ENCODE results near the gene EDA.

EDA gene

GRCh38 chrX:70032792-70033191, 416.9 kb downstream of the EDA start:
- no peak for DNase-seq (ENCODE audit: low spot score)
- Histone ChIP-seq H4K8ac (ENCODE audit: low read depth, low read length) (no peak overlapping the region), H3K27me3 (ENCODE audit: control insufficient read depth in 3 of 3, insufficient read depth in 3 of 3, low read depth in 1 of 3, low read length in 3 of 3) (peaks cover 0 to 3% (median 0%) of the 10 kb centered on the region in 3 experiments), H3K4me3 (ENCODE audit: low read length in 2 of 2) (no peak overlapping the region), H3K27ac (replicated peaks; ENCODE audit: low read length) (no peak overlapping the region), H2AFZ (ENCODE audit: low read length) (no peak overlapping the region), H3K4me1 (ENCODE audit: control insufficient read depth in 2 of 2, insufficient read depth in 1 of 2, low read depth in 1 of 2, low read length in 2 of 2) (peaks cover 0 to 1% of the 10 kb centered on the region in 2 donors), H3K4me2 (ENCODE audit: insufficient read depth, low read length, poor library complexity, severe bottlenecking) (no peak overlapping the region), H4K91ac (ENCODE audit: low read depth, low read length, poor library complexity) (no peak overlapping the region), H3K14ac (ENCODE audit: low read length) (no peak overlapping the region), H2BK15ac (ENCODE audit: low read length) (no peak overlapping the region), H3K9me3 (replicated peaks in 1 of 2; ENCODE audit: control insufficient read depth in 2 of 2, insufficient read depth in 1 of 2, low read depth in 1 of 2, low read length in 2 of 2) (no peaks in the 10 kb centered on the region), H2BK12ac (ENCODE audit: low read length) (no peak overlapping the region), H2BK5ac (ENCODE audit: low read length) (no peak overlapping the region), H2AK5ac (ENCODE audit: low read depth, low read length) (no peak overlapping the region), H3K79me1 (ENCODE audit: low read depth, low read length) (no peaks in the 10 kb centered on the region), H3K4ac (ENCODE audit: low read length) (no peak overlapping the region), H3K18ac (ENCODE audit: low read length) (no peak overlapping the region), H3K23ac (ENCODE audit: low read depth, low read length, poor library complexity) (no peak overlapping the region), H3K36me3 (replicated peaks in 1 of 2; ENCODE audit: control insufficient read depth in 2 of 2, insufficient read depth in 2 of 2, low read length in 2 of 2) (no peaks in the 10 kb centered on the region), H3K9ac (ENCODE audit: low read depth, low read length, poor library complexity) (no peak overlapping the region), H2BK120ac (ENCODE audit: low read depth, low read length) (no peak overlapping the region)
- WGBS, 2 donors (ENCODE audit: extremely low coverage in 2 of 2, insufficient read length in 2 of 2, insufficient replicate concordance in 1 of 2) = no CpG with 5 or more reads among the region's 2 CpGs

GRCh38 chrX:70033348-70034051, 417.6 kb downstream of the EDA start:
- Histone ChIP-seq H3K36me3 (replicated peaks in 1 of 2; ENCODE audit: control insufficient read depth in 2 of 2, insufficient read depth in 2 of 2, low read length in 2 of 2) (no peaks in the 10 kb centered on the region), H3K23ac (ENCODE audit: low read depth, low read length, poor library complexity) (no peak overlapping the region), H2AK5ac (ENCODE audit: low read depth, low read length) (no peak overlapping the region), H3K27me3 (ENCODE audit: control insufficient read depth in 3 of 3, insufficient read depth in 3 of 3, low read depth in 1 of 3, low read length in 3 of 3) (peaks cover 0 to 3% (median 0%) of the 10 kb centered on the region in 3 experiments), H3K4me2 (ENCODE audit: insufficient read depth, low read length, poor library complexity, severe bottlenecking) (no peak overlapping the region), H3K4me1 (ENCODE audit: control insufficient read depth in 2 of 2, insufficient read depth in 1 of 2, low read depth in 1 of 2, low read length in 2 of 2) (peaks cover 0 to 1% of the 10 kb centered on the region in 2 donors), H2BK15ac (ENCODE audit: low read length) (no peak overlapping the region), H3K9me3 (replicated peaks in 1 of 2; ENCODE audit: control insufficient read depth in 2 of 2, insufficient read depth in 1 of 2, low read depth in 1 of 2, low read length in 2 of 2) (no peaks in the 10 kb centered on the region), H3K18ac (ENCODE audit: low read length) (no peak overlapping the region), H4K8ac (ENCODE audit: low read depth, low read length) (no peak overlapping the region), H3K27ac (replicated peaks; ENCODE audit: low read length) (no peak overlapping the region), H2AFZ (ENCODE audit: low read length) (no peak overlapping the region), H3K14ac (ENCODE audit: low read length) (no peak overlapping the region), H2BK120ac (ENCODE audit: low read depth, low read length) (no peak overlapping the region), H3K79me1 (ENCODE audit: low read depth, low read length) (no peaks in the 10 kb centered on the region), H3K4me3 (ENCODE audit: low read length in 2 of 2) (no peak overlapping the region), H3K4ac (ENCODE audit: low read length) (no peak overlapping the region), H2BK12ac (ENCODE audit: low read length) (no peak overlapping the region), H4K91ac (ENCODE audit: low read depth, low read length, poor library complexity) (no peak overlapping the region), H2BK5ac (ENCODE audit: low read length) (no peak overlapping the region), H3K9ac (ENCODE audit: low read depth, low read length, poor library complexity) (no peak overlapping the region)
- no peak for DNase-seq (ENCODE audit: low spot score)
- no CpG with 5 or more reads among the region's 10 CpGs for WGBS, 2 donors (ENCODE audit: extremely low coverage in 2 of 2, insufficient read length in 2 of 2, insufficient replicate concordance in 1 of 2)

GRCh38 chrX:70034646-70035045, 418.7 kb downstream of the EDA start:
- Histone ChIP-seq H2BK120ac (ENCODE audit: low read depth, low read length) (no peak overlapping the region), H3K18ac (ENCODE audit: low read length) (no peak overlapping the region), H3K27me3 (ENCODE audit: control insufficient read depth in 3 of 3, insufficient read depth in 3 of 3, low read depth in 1 of 3, low read length in 3 of 3) (peaks cover 0 to 3% (median 0%) of the 10 kb centered on the region in 3 experiments), H3K4me3 (ENCODE audit: low read length in 2 of 2) (no peak overlapping the region), H3K23ac (ENCODE audit: low read depth, low read length, poor library complexity) (no peak overlapping the region), H3K9ac (ENCODE audit: low read depth, low read length, poor library complexity) (no peak overlapping the region), H3K36me3 (replicated peaks in 1 of 2; ENCODE audit: control insufficient read depth in 2 of 2, insufficient read depth in 2 of 2, low read length in 2 of 2) (no peaks in the 10 kb centered on the region), H2BK5ac (ENCODE audit: low read length) (no peak overlapping the region), H3K27ac (replicated peaks; ENCODE audit: low read length) (no peak overlapping the region), H3K4ac (ENCODE audit: low read length) (no peak overlapping the region), H4K8ac (ENCODE audit: low read depth, low read length) (no peak overlapping the region), H3K14ac (ENCODE audit: low read length) (no peak overlapping the region), H3K79me1 (ENCODE audit: low read depth, low read length) (no peaks in the 10 kb centered on the region), H3K4me2 (ENCODE audit: insufficient read depth, low read length, poor library complexity, severe bottlenecking) (no peak overlapping the region), H3K9me3 (replicated peaks in 1 of 2; ENCODE audit: control insufficient read depth in 2 of 2, insufficient read depth in 1 of 2, low read depth in 1 of 2, low read length in 2 of 2) (no peaks in the 10 kb centered on the region), H2AFZ (ENCODE audit: low read length) (no peak overlapping the region), H2AK5ac (ENCODE audit: low read depth, low read length) (no peak overlapping the region), H4K91ac (ENCODE audit: low read depth, low read length, poor library complexity) (no peak overlapping the region), H3K4me1 (ENCODE audit: control insufficient read depth in 2 of 2, insufficient read depth in 1 of 2, low read depth in 1 of 2, low read length in 2 of 2) (peaks cover 0 to 1% of the 10 kb centered on the region in 2 donors), H2BK12ac (ENCODE audit: low read length) (no peak overlapping the region), H2BK15ac (ENCODE audit: low read length) (no peak overlapping the region)
- WGBS, 2 donors (ENCODE audit: extremely low coverage in 2 of 2, insufficient read length in 2 of 2, insufficient replicate concordance in 1 of 2) = no CpG with 5 or more reads among the region's 4 CpGs
- DNase-seq (ENCODE audit: low spot score) = no peak

- H3K4me2 ChIP-seq (ENCODE audit: insufficient read depth, low read length, poor library complexity, severe bottlenecking) = no peak overlapping the region
- H3K9me3 ChIP-seq (replicated peaks in 1 of 2; ENCODE audit: control insufficient read depth in 2 of 2, insufficient read depth in 1 of 2, low read depth in 1 of 2, low read length in 2 of 2) = no peaks in the 10 kb centered on the region
- no peak overlapping the region for H3K9ac ChIP-seq (ENCODE audit: low read depth, low read length, poor library complexity)
- no peak overlapping the region for H3K4ac ChIP-seq (ENCODE audit: low read length)
- no peak overlapping the region for H2AK5ac ChIP-seq (ENCODE audit: low read depth, low read length)
- H3K4me1 ChIP-seq (ENCODE audit: control insufficient read depth in 2 of 2, insufficient read depth in 1 of 2, low read depth in 1 of 2, low read length in 2 of 2) = no peaks in the 10 kb centered on the region
- H2BK5ac ChIP-seq (ENCODE audit: low read length) = no peak overlapping the region
- no peak overlapping the region for H3K27ac ChIP-seq (replicated peaks; ENCODE audit: low read length)
- no peak overlapping the region for H2BK120ac ChIP-seq (ENCODE audit: low read depth, low read length)
- no peak overlapping the region for H2BK12ac ChIP-seq (ENCODE audit: low read length)
- no peak overlapping the region for H4K91ac ChIP-seq (ENCODE audit: low read depth, low read length, poor library complexity)
- no peak overlapping the region for H2BK15ac ChIP-seq (ENCODE audit: low read length)
- no peak for DNase-seq (ENCODE audit: low spot score)
- H3K14ac ChIP-seq (ENCODE audit: low read length) = no peak overlapping the region
- no peak overlapping the region for H3K4me3 ChIP-seq (ENCODE audit: low read length in 2 of 2)
- H3K27me3 ChIP-seq (ENCODE audit: control insufficient read depth in 3 of 3, insufficient read depth in 3 of 3, low read depth in 1 of 3, low read length in 3 of 3) = peaks cover 0 to 9% (median 0%) of the 10 kb centered on the region in 3 experiments
- H3K79me1 ChIP-seq (ENCODE audit: low read depth, low read length) = no peaks in the 10 kb centered on the region
- H4K8ac ChIP-seq (ENCODE audit: low read depth, low read length) = no peak overlapping the region
- no CpG with 5 or more reads among the region's 2 CpGs for WGBS, 2 donors (ENCODE audit: extremely low coverage in 2 of 2, insufficient read length in 2 of 2, insufficient replicate concordance in 1 of 2)
- no peak overlapping the region for H3K23ac ChIP-seq (ENCODE audit: low read depth, low read length, poor library complexity)
- no peak overlapping the region for H3K18ac ChIP-seq (ENCODE audit: low read length)
- H2AFZ ChIP-seq (ENCODE audit: low read length) = no peak overlapping the region
- no peaks in the 10 kb centered on the region for H3K36me3 ChIP-seq (replicated peaks in 1 of 2; ENCODE audit: control insufficient read depth in 2 of 2, insufficient read depth in 2 of 2, low read length in 2 of 2)
These were observed 422.6 kb downstream of the EDA start for GRCh38 chrX:70038515-70038914.

Data from neuronal stem cell (in vitro differentiated cells).